ENCODE measurements around the gene COL17A1.

The COL17A1 gene

DNA sequence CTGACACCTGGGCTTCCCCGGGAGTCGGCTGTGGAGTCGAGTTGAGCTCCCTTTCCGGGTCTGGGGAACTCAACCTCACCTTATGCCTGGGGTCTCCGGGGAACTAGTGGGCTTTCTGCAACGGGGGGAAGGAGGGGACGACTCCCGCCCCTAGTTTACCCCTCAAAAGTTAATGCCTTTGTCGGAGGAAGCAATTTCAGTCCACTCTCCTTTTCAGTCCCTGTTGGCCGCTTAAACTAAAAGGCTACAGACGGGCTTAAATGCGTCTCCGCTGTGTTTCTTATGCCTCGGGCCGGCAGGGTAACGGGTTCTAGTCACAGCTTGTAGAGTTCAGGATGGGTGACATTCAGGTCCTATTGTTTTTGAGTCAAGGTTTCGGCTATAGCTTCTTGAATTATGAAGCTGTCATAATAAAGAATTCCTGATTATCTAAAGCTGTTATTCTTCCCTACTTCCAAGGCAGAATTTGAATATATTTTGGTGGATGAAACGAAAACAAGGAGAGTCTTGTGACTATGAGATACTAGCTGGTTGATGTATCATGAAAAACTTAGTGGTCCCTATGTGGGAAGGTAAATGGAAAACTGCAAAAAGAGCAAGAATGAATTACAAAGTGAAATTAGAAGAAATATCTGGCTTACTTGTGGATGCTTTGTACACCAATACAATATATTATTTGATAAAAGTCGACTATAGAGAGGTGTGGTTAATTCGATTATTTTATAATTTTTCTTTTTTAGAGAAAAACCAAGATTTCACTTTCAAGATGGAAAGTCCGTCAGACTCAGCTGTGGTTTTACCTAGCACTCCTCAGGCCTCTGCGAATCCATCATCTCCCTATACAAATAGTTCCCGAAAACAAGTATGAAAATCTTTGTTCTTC lies 36.8 kb upstream of the COL17A1 start:
- TF ChIP-seq EP300 (IDR thresholded peaks at IDR 0.05; ENCODE audit: borderline replicate concordance) (no peak), ZBTB7A (IDR thresholded peaks at IDR 0.05; ENCODE audit: low read depth) (0 out of 2 replicates have a peak, but pooled peaks have one; percentile 59), TEAD4 (IDR thresholded peaks at IDR 0.05) (no peak), CEBPB (IDR thresholded peaks at IDR 0.05) (no peak), TCF12 (IDR thresholded peaks at IDR 0.05; ENCODE audit: low read depth) (no peak), MAX (IDR thresholded peaks at IDR 0.05) (no peak), FOXM1 (IDR thresholded peaks at IDR 0.05; ENCODE audit: borderline replicate concordance, low read depth) (no peak)
- TF ChIP-seq, protein P1, sequence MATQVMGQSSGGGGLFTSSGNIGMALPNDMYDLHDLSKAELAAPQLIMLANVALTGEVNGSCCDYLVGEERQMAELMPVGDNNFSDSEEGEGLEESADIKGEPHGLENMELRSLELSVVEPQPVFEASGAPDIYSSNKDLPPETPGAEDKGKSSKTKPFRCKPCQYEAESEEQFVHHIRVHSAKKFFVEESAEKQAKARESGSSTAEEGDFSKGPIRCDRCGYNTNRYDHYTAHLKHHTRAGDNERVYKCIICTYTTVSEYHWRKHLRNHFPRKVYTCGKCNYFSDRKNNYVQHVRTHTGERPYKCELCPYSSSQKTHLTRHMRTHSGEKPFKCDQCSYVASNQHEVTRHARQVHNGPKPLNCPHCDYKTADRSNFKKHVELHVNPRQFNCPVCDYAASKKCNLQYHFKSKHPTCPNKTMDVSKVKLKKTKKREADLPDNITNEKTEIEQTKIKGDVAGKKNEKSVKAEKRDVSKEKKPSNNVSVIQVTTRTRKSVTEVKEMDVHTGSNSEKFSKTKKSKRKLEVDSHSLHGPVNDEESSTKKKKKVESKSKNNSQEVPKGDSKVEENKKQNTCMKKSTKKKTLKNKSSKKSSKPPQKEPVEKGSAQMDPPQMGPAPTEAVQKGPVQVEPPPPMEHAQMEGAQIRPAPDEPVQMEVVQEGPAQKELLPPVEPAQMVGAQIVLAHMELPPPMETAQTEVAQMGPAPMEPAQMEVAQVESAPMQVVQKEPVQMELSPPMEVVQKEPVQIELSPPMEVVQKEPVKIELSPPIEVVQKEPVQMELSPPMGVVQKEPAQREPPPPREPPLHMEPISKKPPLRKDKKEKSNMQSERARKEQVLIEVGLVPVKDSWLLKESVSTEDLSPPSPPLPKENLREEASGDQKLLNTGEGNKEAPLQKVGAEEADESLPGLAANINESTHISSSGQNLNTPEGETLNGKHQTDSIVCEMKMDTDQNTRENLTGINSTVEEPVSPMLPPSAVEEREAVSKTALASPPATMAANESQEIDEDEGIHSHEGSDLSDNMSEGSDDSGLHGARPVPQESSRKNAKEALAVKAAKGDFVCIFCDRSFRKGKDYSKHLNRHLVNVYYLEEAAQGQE (IDR thresholded peaks at IDR 0.05; ENCODE audit: low read depth): no peak

DNA sequence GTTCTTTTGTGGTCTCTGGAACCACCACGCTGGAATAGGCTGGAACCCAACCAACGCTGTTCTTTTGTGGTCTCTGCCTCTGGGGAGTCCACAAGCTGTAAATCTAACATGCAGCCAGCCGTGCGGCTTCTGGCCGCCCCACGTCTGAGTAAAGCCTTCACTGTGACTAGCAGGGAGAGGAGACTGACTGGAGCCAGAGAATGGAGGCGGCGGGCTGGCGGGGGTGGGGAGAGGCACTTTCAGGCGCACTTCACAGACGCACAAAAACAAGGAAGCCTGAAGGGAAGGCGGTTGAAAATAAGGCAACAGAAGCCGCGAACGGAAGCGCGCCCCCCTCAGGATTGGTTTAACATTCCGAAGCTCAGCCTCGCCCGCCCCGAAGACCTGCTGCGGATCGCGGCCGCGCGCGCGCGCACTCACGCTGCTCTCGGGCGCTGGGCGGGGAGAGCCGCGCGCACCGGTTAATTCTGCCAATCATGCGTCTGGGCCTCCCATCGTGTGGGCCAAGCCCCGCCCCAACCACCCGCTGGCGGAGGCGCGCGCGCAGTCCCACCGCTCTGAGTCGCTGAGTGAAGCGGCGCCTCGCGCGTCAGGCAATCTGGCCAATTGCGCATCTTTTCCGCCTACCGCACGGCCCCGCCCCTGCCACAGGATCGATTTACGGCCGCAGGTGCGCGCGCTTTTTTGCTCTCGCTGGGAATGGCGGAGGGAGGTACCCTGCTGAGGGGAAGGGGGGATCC lies 36.0 kb upstream of the COL17A1 start, which contains the start of gene SFR1:
SFR1 (plus strand) TSS at position 687 of the 740 bp plus-strand sequence; CDS start at position 700, 13 bp downstream.
- TF ChIP-seq ZBTB7A (IDR thresholded peaks at IDR 0.05; ENCODE audit: low read depth): no peak; the same call in none of the 2 replicates
- TF ChIP-seq MAX (IDR thresholded peaks at IDR 0.05): peak; percentile 90
- peak; percentile 95 for TF ChIP-seq TAF1 (IDR thresholded peaks at IDR 0.05; ENCODE audit: low read depth)
- TF ChIP-seq, protein P1 (IDR thresholded peaks at IDR 0.05; ENCODE audit: low read depth): no peak
- 0 out of 2 replicates have a peak, but pooled peaks have one; percentile 23 for TF ChIP-seq CEBPB (IDR thresholded peaks at IDR 0.05)
- TF ChIP-seq RAD21 (IDR thresholded peaks at IDR 0.05; ENCODE audit: low read depth): peak; percentile 64
- peak; percentile 16; the same call in 1 of the 2 replicates for TF ChIP-seq NFIC (IDR thresholded peaks at IDR 0.05)
- TF ChIP-seq TEAD4 (IDR thresholded peaks at IDR 0.05): peak; percentile 76
- TF ChIP-seq EP300 (IDR thresholded peaks at IDR 0.05; ENCODE audit: borderline replicate concordance): peak; percentile 16; the same call in 1 of the 2 replicates
- TF ChIP-seq CREB1 (IDR thresholded peaks at IDR 0.05; ENCODE audit: low read depth): peak; percentile 34
- 0 out of 2 replicates have a peak, but pooled peaks have one; percentile 20 for TF ChIP-seq EGR1 (IDR thresholded peaks at IDR 0.05)
- peak; percentile 70; the same call in 1 of the 2 replicates for TF ChIP-seq FOXM1 (IDR thresholded peaks at IDR 0.05; ENCODE audit: borderline replicate concordance, low read depth)
- TF ChIP-seq YY1 (IDR thresholded peaks at IDR 0.05; ENCODE audit: low read depth): peak; percentile 89
- peak; percentile 81 for TF ChIP-seq TCF12 (IDR thresholded peaks at IDR 0.05; ENCODE audit: low read depth)
- no peak for TF ChIP-seq USF1 (IDR thresholded peaks at IDR 0.05)

DNA sequence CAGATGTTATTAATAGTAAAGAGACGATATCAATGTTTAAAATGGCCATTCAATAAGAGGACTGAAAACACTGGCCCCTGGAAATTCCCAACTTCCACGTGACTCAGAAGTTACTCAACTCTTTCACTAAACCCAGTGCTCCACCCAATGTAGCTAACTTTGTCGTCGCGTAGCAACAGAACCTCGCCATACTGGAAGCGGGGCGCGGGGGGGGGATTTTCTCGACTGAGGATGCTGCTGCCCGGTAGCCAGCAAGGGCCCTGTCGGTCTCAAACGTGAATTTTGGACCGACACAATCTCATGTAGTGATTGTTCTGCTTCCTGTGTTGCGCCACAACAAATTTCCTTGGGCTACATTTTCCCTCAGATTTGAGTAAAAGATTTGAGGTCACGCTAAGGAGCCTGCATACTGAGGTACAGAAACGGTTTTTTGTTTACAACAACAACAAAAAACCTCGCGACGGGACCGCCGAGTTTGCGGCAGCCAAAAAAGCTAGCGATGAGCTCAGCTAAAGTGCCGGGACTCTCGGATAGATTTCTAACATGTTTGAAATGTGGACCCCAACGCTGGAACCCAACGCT lies 35.3 kb upstream of the COL17A1 start:
- TF ChIP-seq MAX (IDR thresholded peaks at IDR 0.05) (peak; percentile 70), RAD21 (IDR thresholded peaks at IDR 0.05; ENCODE audit: low read depth) (no peak), TEAD4 (IDR thresholded peaks at IDR 0.05) (peak; percentile 8; the same call in 1 of the 2 replicates), USF1 (IDR thresholded peaks at IDR 0.05) (peak; percentile 88), EP300 (IDR thresholded peaks at IDR 0.05; ENCODE audit: borderline replicate concordance) (no peak), NFIC (IDR thresholded peaks at IDR 0.05) (no peak), YY1 (IDR thresholded peaks at IDR 0.05; ENCODE audit: low read depth) (0 out of 2 replicates have a peak, but pooled peaks have one; percentile 67), CEBPB (IDR thresholded peaks at IDR 0.05) (peak; percentile 94), ZBTB7A (IDR thresholded peaks at IDR 0.05; ENCODE audit: low read depth) (no peak; the same call in 1 of the 2 replicates), CREB1 (IDR thresholded peaks at IDR 0.05; ENCODE audit: low read depth) (no peak), FOXM1 (IDR thresholded peaks at IDR 0.05; ENCODE audit: borderline replicate concordance, low read depth) (no peak)

DNA sequence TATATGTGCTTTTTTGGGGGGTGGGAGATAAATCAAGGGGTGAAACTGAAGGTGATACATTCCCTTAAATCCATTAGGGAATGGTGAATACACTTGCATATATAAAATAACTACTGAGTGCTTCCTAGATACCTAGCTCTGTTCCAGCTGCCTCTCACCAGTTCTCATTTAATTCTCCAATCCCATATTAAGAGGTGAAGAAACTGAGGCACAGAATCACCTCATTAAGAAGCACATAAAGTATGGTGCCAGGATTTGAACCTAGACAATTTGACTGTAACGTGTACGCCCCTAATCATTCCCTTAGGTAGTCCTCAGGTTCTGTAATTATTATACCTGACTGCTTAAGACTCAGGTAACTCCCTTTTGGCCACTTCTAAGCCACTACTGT lies 34.8 kb upstream of the COL17A1 start:
- TF ChIP-seq TAF1 (IDR thresholded peaks at IDR 0.05; ENCODE audit: low read depth) (no peak), NFIC (IDR thresholded peaks at IDR 0.05) (no peak), TCF12 (IDR thresholded peaks at IDR 0.05; ENCODE audit: low read depth) (no peak), FOXM1 (IDR thresholded peaks at IDR 0.05; ENCODE audit: borderline replicate concordance, low read depth) (no peak), EP300 (IDR thresholded peaks at IDR 0.05; ENCODE audit: borderline replicate concordance) (no peak), CEBPB (IDR thresholded peaks at IDR 0.05) (no peak), MAX (IDR thresholded peaks at IDR 0.05) (no peak), YY1 (IDR thresholded peaks at IDR 0.05; ENCODE audit: low read depth) (no peak), ZBTB7A (IDR thresholded peaks at IDR 0.05; ENCODE audit: low read depth) (no peak), TEAD4 (IDR thresholded peaks at IDR 0.05) (no peak), USF1 (IDR thresholded peaks at IDR 0.05) (no peak), CREB1 (IDR thresholded peaks at IDR 0.05; ENCODE audit: low read depth) (no peak), RAD21 (IDR thresholded peaks at IDR 0.05; ENCODE audit: low read depth) (no peak), EGR1 (IDR thresholded peaks at IDR 0.05) (no peak)
- TF ChIP-seq, protein P1 (IDR thresholded peaks at IDR 0.05; ENCODE audit: low read depth): no peak

All from Ishikawa (cell line).